Choroid plexus epithelial cell (primary cell): ENCODE results near the gene TRABD2B.
"Not testable (repeated sequence)": the region's sequence is repeated elsewhere in the genome, so short reads cannot be mapped to it uniquely, and the experiment has no call there.

ENCODE experiments used
- DNase-seq: peaks from one replicate; pipeline ENCODE4 v3.0.0-alpha.2; 2010; ENCODE audit warnings: low read depth
- H3K4me3 ChIP-seq: 2 replicates; pipeline ENCODE4 v1.5.1; 2011; ENCODE audit warnings: low read depth, mild to moderate bottlenecking, control low read depth, low read length, moderate library complexity
- CTCF ChIP-seq: conservative IDR thresholded peaks from 2 replicates; pipeline ENCODE4 v1.5.1; 2011; ENCODE audit warnings: low read depth, mild to moderate bottlenecking, control low read depth, inconsistent platforms, low read length, moderate library complexity

The TRABD2B gene

GRCh38 chr1:47962750-47963492 is 34.3 kb downstream of the TRABD2B start:
- no peak overlapping the region for H3K4me3 ChIP-seq
- no peak for DNase-seq
- no peak for TF ChIP-seq CTCF

GRCh38 chr1:47961835-47962234 is 35.4 kb downstream of the TRABD2B start:
- not testable (repeated sequence) for DNase-seq

GRCh38 chr1:47956491-47956890 is 40.7 kb downstream of the TRABD2B start:
- not testable (repeated sequence) for DNase-seq, H3K4me3 ChIP-seq

More at GRCh38 chr1:47961835-47962234, 35.4 kb downstream of the TRABD2B start:
- H3K4me3 ChIP-seq, result not testable (repeated sequence)

GRCh38 chr1:47953661-47954060 is 43.5 kb downstream of the TRABD2B start:
- DNase-seq, result no peak
- TF ChIP-seq CTCF, result no peak
- H3K4me3 ChIP-seq, result no peak overlapping the region

GRCh38 chr1:47951545-47952235 is 45.5 kb downstream of the TRABD2B start:
- DNase-seq, result no peak
- H3K4me3 ChIP-seq, result no peak overlapping the region
- TF ChIP-seq CTCF, result peak; percentile 16

GRCh38 chr1:47951026-47951425 is 46.2 kb downstream of the TRABD2B start:
- no peak overlapping the region for H3K4me3 ChIP-seq
- DNase-seq, result no peak
- no peak for TF ChIP-seq CTCF

- TF ChIP-seq CTCF, result no peak
- DNase-seq, result no peak
- H3K4me3 ChIP-seq, result no peak overlapping the region
Observed at GRCh38 chr1:47950471-47950870, 46.7 kb downstream of the TRABD2B start.

- DNase-seq, result peak; percentile 41
Observed at GRCh38 chr1:47948126-47948525, 49.1 kb downstream of the TRABD2B start.

More at GRCh38 chr1:47948126-47948525, 49.1 kb downstream of the TRABD2B start:
- peak; percentile 55 for TF ChIP-seq CTCF
- no peak overlapping the region for H3K4me3 ChIP-seq
